Left lung (tissue), 10 donors: ENCODE data around the gene TNFRSF11A. TPM values are rescaled to one million over a fixed set of nuclear protein-coding genes. Genes with fewer than 3 reads are reported as not detected.

Experiments used
- ATAC-seq: fragments of 200-7000 bp; cut with Tn5 transposase; one replicate; pipeline ENCODE4 v1.9.1; 2020; ENCODE audit warnings: moderate library complexity
- DNase-seq, 4 donors: peaks; one replicate each; pipeline ENCODE4 v3.0.0-alpha.2; 2013 to 2020
- H3K27ac ChIP-seq, 2 donors: fragments of 200-600 bp; sonication (generic) in 1 of 2; one replicate each; pipeline versions ENCODE4 v1.5.0 to v1.8.0; 2020 to 2021
- H3K27me3 ChIP-seq, 2 donors: fragments of 200-600 bp; sonication (generic) in 1 of 2; one replicate each; pipeline versions ENCODE4 v1.5.0 to v1.8.0; 2020 to 2021
- H3K36me3 ChIP-seq, 2 donors: fragments of 200-600 bp; sonication (generic) in 1 of 2; one replicate each; pipeline versions ENCODE4 v1.5.0 to v1.8.0; 2020 to 2021
- H3K4me1 ChIP-seq, 2 donors: fragments of 200-600 bp; one replicate each; pipeline ENCODE4 v1.8.0; 2021
- H3K4me3 ChIP-seq, 2 donors: fragments of 200-600 bp; sonication (generic) in 1 of 2; one replicate each; pipeline versions ENCODE4 v1.5.0 to v1.8.0; 2020 to 2021; ENCODE audit warnings: mild to moderate bottlenecking in 1 of 2
- H3K9me3 ChIP-seq, 2 donors: fragments of 200-600 bp; sonication (generic) in 1 of 2; one replicate each; pipeline versions ENCODE4 v1.5.0 to v1.8.0; 2020 to 2021
- CTCF ChIP-seq, 2 donors: fragments of 200-600 bp; sonication (generic) in 1 of 2; IDR thresholded peaks; one replicate each; pipeline versions ENCODE4 v1.5.0 to v1.8.0; 2021; ENCODE audit warnings: antibody characterized with exemption in 2 of 2
- intact Hi-C, 2 donors: fragments of 100-400 bp; cut with DNase I; formaldehyde crosslinking; loops; one replicate each; pipeline versions ENCODE4 v1.11.2 to v1.14.2; 2022
- polyA plus RNA-seq, 6 donors: library from polyadenylated mRNA; unstranded; fragments of 120-200 nt; gene quantifications; one replicate each; pipeline ENCODE4 v1.2.1, GENCODE V29; 2013; ENCODE audit not compliant: insufficient read length in 6 of 6
- total RNA-seq, 2 donors: library from RNA; stranded (reverse); fragmentation: NEBNext Ultra II Directional; extraction: Animal tissue kit (Norgen Biotek cat#: 25700); gene quantifications; one replicate each; pipeline ENCODE4 v1.2.1, GENCODE V29; 2021
- donor health status: DM: no; HTN: yes; CAD: no.
- donor health status: DM: no; HTN: no; CAD: no.

The TNFRSF11A gene
- total and polyA plus RNA-seq, 8 donors = 2.5 to 8.9 (median 4.2) TPM

- Histone ChIP-seq H3K9me3 (no peaks in the 10 kb centered on the region), H3K4me1 (no peaks in the 10 kb centered on the region), H3K27ac (no peak overlapping the region), H3K4me3 (peak overlapping the region; percentile 13 to 20), H3K27me3 (peaks cover 0 to 11% of the 10 kb centered on the region in 2 donors), H3K36me3 (no peaks in the 10 kb centered on the region)
- no peak for TF ChIP-seq CTCF (IDR thresholded peaks at IDR 0.05)
- intact Hi-C loops = no loop called here
- ATAC-seq (peak; percentile 24), DNase-seq (peak in 1 of 4 donors; percentile 3)
Observed at GRCh38 chr18:62384610-62385097, 59.5 kb downstream of the TNFRSF11A start.

- no peaks in the 10 kb centered on the region for H3K36me3 ChIP-seq
- H3K27ac ChIP-seq = no peak overlapping the region
- intact Hi-C loops = no loop called here
- no peak for TF ChIP-seq CTCF (IDR thresholded peaks at IDR 0.05)
- peaks cover 0 to under 1% of the 10 kb centered on the region in 2 donors for H3K9me3 ChIP-seq
- H3K4me3 ChIP-seq = no peak overlapping the region
- ATAC-seq (no peak), DNase-seq (no peak)
- no peaks in the 10 kb centered on the region for H3K4me1 ChIP-seq
- H3K27me3 ChIP-seq = peaks cover 0 to 11% of the 10 kb centered on the region in 2 donors
Observed at GRCh38 chr18:62386091-62386490, 61.0 kb downstream of the TNFRSF11A start.

GRCh38 chr18:62386601-62387000, 61.5 kb downstream of the TNFRSF11A start:
- H3K4me1 ChIP-seq = no peaks in the 10 kb centered on the region
- no peak overlapping the region for H3K4me3 ChIP-seq
- no peak for TF ChIP-seq CTCF (IDR thresholded peaks at IDR 0.05)
- ATAC-seq (no peak), DNase-seq (no peak)
- H3K36me3 ChIP-seq = no peaks in the 10 kb centered on the region
- H3K27me3 ChIP-seq = peaks cover 0 to 11% of the 10 kb centered on the region in 2 donors
- peaks cover 0 to 3% of the 10 kb centered on the region in 2 donors for H3K9me3 ChIP-seq
- no peak overlapping the region for H3K27ac ChIP-seq
- intact Hi-C loops = no loop called here

GRCh38 chr18:62387257-62387656, 62.1 kb downstream of the TNFRSF11A start:
- TF ChIP-seq CTCF (IDR thresholded peaks at IDR 0.05) = no peak
- no peak for DNase-seq
- ATAC-seq = no peak
- Histone ChIP-seq H3K27me3 (peaks cover 0 to 11% of the 10 kb centered on the region in 2 donors), H3K36me3 (no peaks in the 10 kb centered on the region), H3K4me3 (no peak overlapping the region), H3K27ac (no peak overlapping the region), H3K4me1 (no peaks in the 10 kb centered on the region), H3K9me3 (peaks cover 0 to 3% of the 10 kb centered on the region in 2 donors)
- intact Hi-C loops = no loop called here

GRCh38 chr18:62388855-62389760, 64.0 kb downstream of the TNFRSF11A start:
- intact Hi-C loops = no loop called here
- H3K36me3 ChIP-seq = no peaks in the 10 kb centered on the region

More at GRCh38 chr18:62388855-62389760, 64.0 kb downstream of the TNFRSF11A start:
- no peak for TF ChIP-seq CTCF (IDR thresholded peaks at IDR 0.05)
- ATAC-seq = no peak
- no peaks in the 10 kb centered on the region for H3K4me1 ChIP-seq
- H3K9me3 ChIP-seq = peaks cover 0 to 3% of the 10 kb centered on the region in 2 donors
- H3K4me3 ChIP-seq = no peak overlapping the region
- peaks cover 0 to 11% of the 10 kb centered on the region in 2 donors for H3K27me3 ChIP-seq
- H3K27ac ChIP-seq = no peak overlapping the region
- DNase-seq = no peak
